Measurements from ENCODE around the gene GRIK1.

GRCh38 chr21:29904359-29905282 is 35.2 kb downstream of the GRIK1 start:
- TF ChIP-seq EZH2 (IDR thresholded peaks at IDR 0.05; ENCODE audit: insufficient read depth, poor library complexity, severe bottlenecking) (no peak), EZH2phosphoT487 (IDR thresholded peaks at IDR 0.05; ENCODE audit: insufficient read depth, low read depth) (no peak)
